Stimulated activated naive CD8-positive, alpha-beta T cell treated with anti-CD3 and anti-CD28 coated beads, Interleukin-15, Interleukin-2, amounts not matched to agents 100 U/mL and 50 U/mL, for 24 hours (primary cell): Measurements from ENCODE around the gene MAPKAPK3.
"Not testable (repeated sequence)": the region's sequence is repeated elsewhere in the genome, so short reads cannot be mapped to it uniquely, and the experiment has no call there.

Experiments used
- ATAC-seq: fragments of 150-1000 bp; cut with Tn5 transposase; one replicate; pipeline ENCODE4 v1.10.0; 2021
- DNase-seq: peaks from one replicate; pipeline ENCODE4 v3.0.0; 2021

Gene MAPKAPK3

GRCh38 chr3:50655009-50655830, 38.3 kb downstream of the MAPKAPK3 start:
- ATAC-seq (peak; percentile 79), DNase-seq (peak; percentile 45)

GRCh38 chr3:50656417-50657195, 39.7 kb downstream of the MAPKAPK3 start:
- DNase-seq (no peak), ATAC-seq (no peak)

- no peak for ATAC-seq
- no peak for DNase-seq
Measured at GRCh38 chr3:50657407-50657806, 40.5 kb downstream of the MAPKAPK3 start.

- ATAC-seq: no peak
- no peak for DNase-seq
Measured at GRCh38 chr3:50657816-50658215, 40.9 kb downstream of the MAPKAPK3 start.

- no peak for DNase-seq
- no peak for ATAC-seq
Measured at GRCh38 chr3:50658416-50658815, 41.5 kb downstream of the MAPKAPK3 start.

- ATAC-seq (no peak), DNase-seq (no peak)
Measured at GRCh38 chr3:50658831-50659230, 41.9 kb downstream of the MAPKAPK3 start.

GRCh38 chr3:50660386-50660785, 43.4 kb downstream of the MAPKAPK3 start:
- ATAC-seq (no peak), DNase-seq (no peak)

GRCh38 chr3:50661321-50661837, 44.4 kb downstream of the MAPKAPK3 start:
- ATAC-seq (no peak), DNase-seq (no peak)

GRCh38 chr3:50662408-50662807, 45.5 kb downstream of the MAPKAPK3 start:
- no peak for ATAC-seq
- no peak for DNase-seq

GRCh38 chr3:50665081-50665840, 48.3 kb downstream of the MAPKAPK3 start:
- ATAC-seq (peak; percentile 42), DNase-seq (peak; percentile 48)

- not testable (repeated sequence) for DNase-seq, ATAC-seq
Measured at GRCh38 chr3:50665841-50666115, 48.8 kb downstream of the MAPKAPK3 start.

- DNase-seq: no peak
- peak; percentile 76 for ATAC-seq
Measured at GRCh38 chr3:50666837-50667236, 49.9 kb downstream of the MAPKAPK3 start.

GRCh38 chr3:50671331-50671730, 54.4 kb downstream of the MAPKAPK3 start:
- ATAC-seq (no peak), DNase-seq (no peak)

- DNase-seq (no peak), ATAC-seq (no peak)
Measured at GRCh38 chr3:50672656-50673055, 55.7 kb downstream of the MAPKAPK3 start.

- DNase-seq: no peak
Measured at GRCh38 chr3:50673931-50674330, 57.0 kb downstream of the MAPKAPK3 start.

GRCh38 chr3:50674349-50675178, 57.6 kb downstream of the MAPKAPK3 start, which contains the start of gene DOCK3:
Gene DOCK3, plus strand, starts transcription at chr3:50674927. Its CDS starts 337 bp downstream, at chr3:50675264.
- ATAC-seq: peak; percentile 78
- peak; percentile 72 for DNase-seq

More at GRCh38 chr3:50673931-50674330, 57.0 kb downstream of the MAPKAPK3 start:
- no peak for ATAC-seq

- peak; percentile 70 for ATAC-seq
- peak; percentile 86 for DNase-seq
Measured at GRCh38 chr3:50675179-50676030, 58.5 kb downstream of the MAPKAPK3 start.

- ATAC-seq: no peak
Measured at GRCh38 chr3:50676031-50676705, 59.2 kb downstream of the MAPKAPK3 start.

GRCh38 chr3:50687127-50687751, 70.3 kb downstream of the MAPKAPK3 start:
- ATAC-seq: no peak
- no peak for DNase-seq

More at GRCh38 chr3:50676031-50676705, 59.2 kb downstream of the MAPKAPK3 start:
- no peak for DNase-seq
